ENCODE measurements around the gene PDE6A. TPM values are rescaled to one million over a fixed set of nuclear protein-coding genes. Genes with fewer than 3 reads are reported as not detected.

Gene PDE6A
- not detected for total RNA-seq

- H3K9ac ChIP-seq (ENCODE audit: low read depth in 1 of 3, low read length in 3 of 3), result no peak within 1 kb of the TSS
These were observed at the start of gene PDE6A for GRCh38 chr5:149944666-149945065. Gene PDE6A, minus strand, starts transcription at chr5:149944793. Its CDS starts 120 bp downstream, at chr5:149944673.

GRCh38 chr5:149993471-149993870 is 48.9 kb upstream of the PDE6A start:
- H3K4me1 ChIP-seq (ENCODE audit: control insufficient read depth in 3 of 3, insufficient read depth in 3 of 3, low read length in 3 of 3), result peaks cover 9 to 23% (median 16%) of the 10 kb centered on the region in 3 donors
- peak overlapping the region in 1 of 3 donors; percentile 37 for H3K9ac ChIP-seq (ENCODE audit: low read depth in 1 of 3, low read length in 3 of 3)
- H3K27ac ChIP-seq (ENCODE audit: low read depth, low read length), result no peak overlapping the region
- H3K27me3 ChIP-seq (ENCODE audit: control insufficient read depth in 3 of 3, insufficient read depth in 3 of 3, low read length in 3 of 3), result no peaks in the 10 kb centered on the region
- no peak overlapping the region for H3K4me3 ChIP-seq (ENCODE audit: low read length in 3 of 3)
- H3K36me3 ChIP-seq (ENCODE audit: control insufficient read depth in 3 of 3, insufficient read depth in 3 of 3, low read length in 3 of 3), result peaks cover 8 to 14% (median 9%) of the 10 kb centered on the region in 3 donors
- no peaks in the 10 kb centered on the region for H3K9me3 ChIP-seq (ENCODE audit: control insufficient read depth in 3 of 3, low read length in 3 of 3)

More at GRCh38 chr5:149944666-149945065, at the start of gene PDE6A:
- H3K27me3 ChIP-seq (ENCODE audit: control insufficient read depth in 3 of 3, insufficient read depth in 3 of 3, low read length in 3 of 3), result no peaks in the 10 kb centered on the region
- H3K4me3 ChIP-seq (ENCODE audit: low read length in 3 of 3), result no peak within 1 kb of the TSS
- no peaks in the 10 kb centered on the region for H3K36me3 ChIP-seq (ENCODE audit: control insufficient read depth in 3 of 3, insufficient read depth in 3 of 3, low read length in 3 of 3)
- no peaks in the 10 kb centered on the region for H3K9me3 ChIP-seq (ENCODE audit: control insufficient read depth in 3 of 3, low read length in 3 of 3)
- H3K4me1 ChIP-seq (ENCODE audit: control insufficient read depth in 3 of 3, insufficient read depth in 3 of 3, low read length in 3 of 3), result no peaks in the 10 kb centered on the region
- no peak within 1 kb of the TSS for H3K27ac ChIP-seq (ENCODE audit: low read depth, low read length)

GRCh38 chr5:149990518-149991376 is 46.2 kb upstream of the PDE6A start:
- Histone ChIP-seq H3K4me3 (ENCODE audit: low read length in 3 of 3) (no peak overlapping the region), H3K36me3 (ENCODE audit: control insufficient read depth in 3 of 3, insufficient read depth in 3 of 3, low read length in 3 of 3) (peaks cover 8 to 10% (median 9%) of the 10 kb centered on the region in 3 donors), H3K27ac (ENCODE audit: low read depth, low read length) (no peak overlapping the region), H3K4me1 (ENCODE audit: control insufficient read depth in 3 of 3, insufficient read depth in 3 of 3, low read length in 3 of 3) (peaks cover 9 to 20% (median 16%) of the 10 kb centered on the region in 3 donors), H3K9ac (ENCODE audit: low read depth in 1 of 3, low read length in 3 of 3) (no peak overlapping the region), H3K27me3 (ENCODE audit: control insufficient read depth in 3 of 3, insufficient read depth in 3 of 3, low read length in 3 of 3) (no peaks in the 10 kb centered on the region), H3K9me3 (ENCODE audit: control insufficient read depth in 3 of 3, low read length in 3 of 3) (no peaks in the 10 kb centered on the region)

GRCh38 chr5:149988126-149988525 is 43.5 kb upstream of the PDE6A start:
- no peaks in the 10 kb centered on the region for H3K9me3 ChIP-seq (ENCODE audit: control insufficient read depth in 3 of 3, low read length in 3 of 3)
- no peak overlapping the region for H3K4me3 ChIP-seq (ENCODE audit: low read length in 3 of 3)
- H3K36me3 ChIP-seq (ENCODE audit: control insufficient read depth in 3 of 3, insufficient read depth in 3 of 3, low read length in 3 of 3), result no peaks in the 10 kb centered on the region
- no peak overlapping the region for H3K27ac ChIP-seq (ENCODE audit: low read depth, low read length)
- H3K9ac ChIP-seq (ENCODE audit: low read depth in 1 of 3, low read length in 3 of 3), result no peak overlapping the region
- peaks cover 0 to 3% (median 0%) of the 10 kb centered on the region in 3 donors for H3K4me1 ChIP-seq (ENCODE audit: control insufficient read depth in 3 of 3, insufficient read depth in 3 of 3, low read length in 3 of 3)
- no peaks in the 10 kb centered on the region for H3K27me3 ChIP-seq (ENCODE audit: control insufficient read depth in 3 of 3, insufficient read depth in 3 of 3, low read length in 3 of 3)

- no peak overlapping the region for H3K4me3 ChIP-seq (ENCODE audit: low read length in 3 of 3)
- no peaks in the 10 kb centered on the region for H3K27me3 ChIP-seq (ENCODE audit: control insufficient read depth in 3 of 3, insufficient read depth in 3 of 3, low read length in 3 of 3)
- peaks cover 6 to 19% (median 13%) of the 10 kb centered on the region in 3 donors for H3K36me3 ChIP-seq (ENCODE audit: control insufficient read depth in 3 of 3, insufficient read depth in 3 of 3, low read length in 3 of 3)
- no peak overlapping the region for H3K27ac ChIP-seq (ENCODE audit: low read depth, low read length)
- H3K9me3 ChIP-seq (ENCODE audit: control insufficient read depth in 3 of 3, low read length in 3 of 3), result no peaks in the 10 kb centered on the region
- no peak overlapping the region for H3K9ac ChIP-seq (ENCODE audit: low read depth in 1 of 3, low read length in 3 of 3)
- H3K4me1 ChIP-seq (ENCODE audit: control insufficient read depth in 3 of 3, insufficient read depth in 3 of 3, low read length in 3 of 3), result no peaks in the 10 kb centered on the region
These were observed 37.9 kb upstream of the PDE6A start for GRCh38 chr5:149982505-149982904.

GRCh38 chr5:149981206-149981605 is 36.6 kb upstream of the PDE6A start:
- H3K27me3 ChIP-seq (ENCODE audit: control insufficient read depth in 3 of 3, insufficient read depth in 3 of 3, low read length in 3 of 3), result no peaks in the 10 kb centered on the region
- no peaks in the 10 kb centered on the region for H3K4me1 ChIP-seq (ENCODE audit: control insufficient read depth in 3 of 3, insufficient read depth in 3 of 3, low read length in 3 of 3)
- H3K27ac ChIP-seq (ENCODE audit: low read depth, low read length), result no peak overlapping the region
- H3K4me3 ChIP-seq (ENCODE audit: low read length in 3 of 3), result no peak overlapping the region
- H3K36me3 ChIP-seq (ENCODE audit: control insufficient read depth in 3 of 3, insufficient read depth in 3 of 3, low read length in 3 of 3), result peaks cover 6 to 19% (median 13%) of the 10 kb centered on the region in 3 donors
- H3K9me3 ChIP-seq (ENCODE audit: control insufficient read depth in 3 of 3, low read length in 3 of 3), result no peaks in the 10 kb centered on the region
- no peak overlapping the region for H3K9ac ChIP-seq (ENCODE audit: low read depth in 1 of 3, low read length in 3 of 3)

- no peak overlapping the region for H3K27ac ChIP-seq (ENCODE audit: low read depth, low read length)
- H3K4me3 ChIP-seq (ENCODE audit: low read length in 3 of 3), result no peak overlapping the region
- H3K9me3 ChIP-seq (ENCODE audit: control insufficient read depth in 3 of 3, low read length in 3 of 3), result no peaks in the 10 kb centered on the region
- H3K27me3 ChIP-seq (ENCODE audit: control insufficient read depth in 3 of 3, insufficient read depth in 3 of 3, low read length in 3 of 3), result no peaks in the 10 kb centered on the region
- no peaks in the 10 kb centered on the region for H3K4me1 ChIP-seq (ENCODE audit: control insufficient read depth in 3 of 3, insufficient read depth in 3 of 3, low read length in 3 of 3)
- peaks cover 6 to 19% (median 13%) of the 10 kb centered on the region in 3 donors for H3K36me3 ChIP-seq (ENCODE audit: control insufficient read depth in 3 of 3, insufficient read depth in 3 of 3, low read length in 3 of 3)
- H3K9ac ChIP-seq (ENCODE audit: low read depth in 1 of 3, low read length in 3 of 3), result no peak overlapping the region
These were observed 35.3 kb upstream of the PDE6A start for GRCh38 chr5:149979896-149980295.

GRCh38 chr5:149975409-149975808 is 30.8 kb upstream of the PDE6A start:
- Histone ChIP-seq H3K9ac (ENCODE audit: low read depth in 1 of 3, low read length in 3 of 3) (no peak overlapping the region), H3K27me3 (ENCODE audit: control insufficient read depth in 3 of 3, insufficient read depth in 3 of 3, low read length in 3 of 3) (no peaks in the 10 kb centered on the region), H3K4me3 (ENCODE audit: low read length in 3 of 3) (no peak overlapping the region), H3K27ac (ENCODE audit: low read depth, low read length) (no peak overlapping the region), H3K4me1 (ENCODE audit: control insufficient read depth in 3 of 3, insufficient read depth in 3 of 3, low read length in 3 of 3) (no peaks in the 10 kb centered on the region), H3K9me3 (ENCODE audit: control insufficient read depth in 3 of 3, low read length in 3 of 3) (no peaks in the 10 kb centered on the region), H3K36me3 (ENCODE audit: control insufficient read depth in 3 of 3, insufficient read depth in 3 of 3, low read length in 3 of 3) (peaks cover 0 to 13% (median 10%) of the 10 kb centered on the region in 3 donors)

- H3K27me3 ChIP-seq (ENCODE audit: control insufficient read depth in 3 of 3, insufficient read depth in 3 of 3, low read length in 3 of 3), result no peaks in the 10 kb centered on the region
- no peaks in the 10 kb centered on the region for H3K36me3 ChIP-seq (ENCODE audit: control insufficient read depth in 3 of 3, insufficient read depth in 3 of 3, low read length in 3 of 3)
- no peak overlapping the region for H3K4me3 ChIP-seq (ENCODE audit: low read length in 3 of 3)
- no peak overlapping the region for H3K27ac ChIP-seq (ENCODE audit: low read depth, low read length)
- no peaks in the 10 kb centered on the region for H3K4me1 ChIP-seq (ENCODE audit: control insufficient read depth in 3 of 3, insufficient read depth in 3 of 3, low read length in 3 of 3)
- H3K9me3 ChIP-seq (ENCODE audit: control insufficient read depth in 3 of 3, low read length in 3 of 3), result no peaks in the 10 kb centered on the region
- H3K9ac ChIP-seq (ENCODE audit: low read depth in 1 of 3, low read length in 3 of 3), result no peak overlapping the region
These were observed 24.8 kb upstream of the PDE6A start for GRCh38 chr5:149969181-149969930.

- H3K27me3 ChIP-seq (ENCODE audit: control insufficient read depth in 3 of 3, insufficient read depth in 3 of 3, low read length in 3 of 3), result no peaks in the 10 kb centered on the region
- H3K9me3 ChIP-seq (ENCODE audit: control insufficient read depth in 3 of 3, low read length in 3 of 3), result no peaks in the 10 kb centered on the region
- no peak overlapping the region for H3K27ac ChIP-seq (ENCODE audit: low read depth, low read length)
- H3K36me3 ChIP-seq (ENCODE audit: control insufficient read depth in 3 of 3, insufficient read depth in 3 of 3, low read length in 3 of 3), result no peaks in the 10 kb centered on the region
- H3K4me3 ChIP-seq (ENCODE audit: low read length in 3 of 3), result no peak overlapping the region
- no peaks in the 10 kb centered on the region for H3K4me1 ChIP-seq (ENCODE audit: control insufficient read depth in 3 of 3, insufficient read depth in 3 of 3, low read length in 3 of 3)
- no peak overlapping the region for H3K9ac ChIP-seq (ENCODE audit: low read depth in 1 of 3, low read length in 3 of 3)
These were observed 22.4 kb upstream of the PDE6A start for GRCh38 chr5:149966946-149967345.
